GM10847 (cell line): ENCODE measurements around the gene GRID1.

Experiments
- POLR2A ChIP-seq: IDR thresholded peaks from 2 replicates; pipeline ENCODE4 v1.6.1; 2011; ENCODE audit not compliant: insufficient read length; ENCODE audit errors: extremely low read depth

The GRID1 gene

GRCh38 chr10:86311190-86311589 lies 55.4 kb downstream of the GRID1 start:
- no peak for TF ChIP-seq POLR2A

GRCh38 chr10:86310702-86311101 lies 55.9 kb downstream of the GRID1 start:
- TF ChIP-seq POLR2A: no peak

- no peak for TF ChIP-seq POLR2A
Observed at GRCh38 chr10:86310291-86310690, 56.3 kb downstream of the GRID1 start.

- no peak for TF ChIP-seq POLR2A
Observed at GRCh38 chr10:86308056-86308455, 58.5 kb downstream of the GRID1 start.

- TF ChIP-seq POLR2A: no peak
Observed at GRCh38 chr10:86306628-86307278, 59.8 kb downstream of the GRID1 start.

- no peak for TF ChIP-seq POLR2A
Observed at GRCh38 chr10:86305521-86305920, 61.1 kb downstream of the GRID1 start.

GRCh38 chr10:86304436-86304835 lies 62.2 kb downstream of the GRID1 start:
- TF ChIP-seq POLR2A: no peak

- no peak for TF ChIP-seq POLR2A
Observed at GRCh38 chr10:86303626-86304025, 63.0 kb downstream of the GRID1 start.

GRCh38 chr10:86301971-86302370 lies 64.6 kb downstream of the GRID1 start:
- TF ChIP-seq POLR2A: no peak

GRCh38 chr10:86300931-86301830 lies 65.4 kb downstream of the GRID1 start:
- no peak for TF ChIP-seq POLR2A

- TF ChIP-seq POLR2A: no peak
Observed at GRCh38 chr10:86300399-86300925, 66.1 kb downstream of the GRID1 start.

GRCh38 chr10:86299562-86299961 lies 67.0 kb downstream of the GRID1 start:
- no peak for TF ChIP-seq POLR2A

GRCh38 chr10:86298501-86299001 lies 68.0 kb downstream of the GRID1 start:
- no peak for TF ChIP-seq POLR2A

- no peak for TF ChIP-seq POLR2A
Observed at GRCh38 chr10:86295791-86296190, 70.8 kb downstream of the GRID1 start.

- no peak for TF ChIP-seq POLR2A
Observed at GRCh38 chr10:86295351-86295750, 71.2 kb downstream of the GRID1 start.
